Caki2 (cell line): ENCODE results near the gene ERGIC1. TPM values are rescaled to one million over a fixed set of nuclear protein-coding genes. Genes with fewer than 3 reads are reported as not detected.

ENCODE experiments used
- DNase-seq: peaks from one replicate; pipeline ENCODE4 v3.0.0-alpha.2; 2015; ENCODE audit warnings: low read depth
- in situ Hi-C: cut with HindIII; loops from 2 replicates; pipeline ENCODE4 v1.10.0; 2016; ENCODE audit warnings: low sequenced_read_pairs, low pct_unique_long_range_greater_than_20kb, mixed read lengths
- total RNA-seq: library from RNA; depleted of rRNA; stranded (reverse); fragments of >200 nt; shearing (Covaris generic); gene quantifications from 2 replicates; pipeline ENCODE4 v1.2.3, GENCODE V29; 2014; ENCODE audit warnings: low replicate concordance

Gene ERGIC1
- total RNA-seq, 1 experiment from 2014 or later: 84.8 TPM

GRCh38 chr5:172901788-172902496 lies 67.9 kb downstream of the ERGIC1 start:
- in situ Hi-C loops: loop anchor here (25.0 kb wide), 1 partner anchor 115 kb away; no protein-coding TSS in a partner anchor
- DNase-seq: peak; percentile 85

GRCh38 chr5:172902497-172903472 lies 68.7 kb downstream of the ERGIC1 start:
- peak; percentile 96 for DNase-seq
- in situ Hi-C loops: loop anchor here (25.0 kb wide), 1 partner anchor 115 kb away; no protein-coding TSS in a partner anchor

DNA sequence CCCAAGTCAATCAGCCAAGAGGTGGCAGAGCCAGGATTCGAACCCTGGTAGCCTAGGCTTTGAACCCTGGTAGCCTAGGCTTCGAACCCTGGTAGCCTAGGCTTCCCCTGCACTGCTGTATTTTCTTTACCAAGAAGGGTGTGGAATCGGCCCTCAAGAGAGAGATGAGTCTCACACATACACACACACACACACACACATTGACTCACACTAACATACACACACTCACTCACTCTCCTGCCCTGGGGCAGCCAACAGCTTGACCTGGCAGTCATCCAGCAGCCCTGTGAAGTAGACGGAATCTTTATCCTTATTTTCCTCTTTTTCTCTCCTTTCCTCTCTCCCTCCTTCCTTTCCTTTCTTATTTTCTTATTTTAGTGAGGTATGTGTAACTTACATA lies 69.7 kb downstream of the ERGIC1 start:
- peak; percentile 95 for DNase-seq
- in situ Hi-C loops: loop anchor here (25.0 kb wide), 1 partner anchor 116 kb away; no protein-coding TSS in a partner anchor

GRCh38 chr5:172904312-172904642 lies 70.2 kb downstream of the ERGIC1 start:
- DNase-seq: no peak
- in situ Hi-C loops: loop anchor here (25.0 kb wide), 1 partner anchor 117 kb away; no protein-coding TSS in a partner anchor

DNA sequence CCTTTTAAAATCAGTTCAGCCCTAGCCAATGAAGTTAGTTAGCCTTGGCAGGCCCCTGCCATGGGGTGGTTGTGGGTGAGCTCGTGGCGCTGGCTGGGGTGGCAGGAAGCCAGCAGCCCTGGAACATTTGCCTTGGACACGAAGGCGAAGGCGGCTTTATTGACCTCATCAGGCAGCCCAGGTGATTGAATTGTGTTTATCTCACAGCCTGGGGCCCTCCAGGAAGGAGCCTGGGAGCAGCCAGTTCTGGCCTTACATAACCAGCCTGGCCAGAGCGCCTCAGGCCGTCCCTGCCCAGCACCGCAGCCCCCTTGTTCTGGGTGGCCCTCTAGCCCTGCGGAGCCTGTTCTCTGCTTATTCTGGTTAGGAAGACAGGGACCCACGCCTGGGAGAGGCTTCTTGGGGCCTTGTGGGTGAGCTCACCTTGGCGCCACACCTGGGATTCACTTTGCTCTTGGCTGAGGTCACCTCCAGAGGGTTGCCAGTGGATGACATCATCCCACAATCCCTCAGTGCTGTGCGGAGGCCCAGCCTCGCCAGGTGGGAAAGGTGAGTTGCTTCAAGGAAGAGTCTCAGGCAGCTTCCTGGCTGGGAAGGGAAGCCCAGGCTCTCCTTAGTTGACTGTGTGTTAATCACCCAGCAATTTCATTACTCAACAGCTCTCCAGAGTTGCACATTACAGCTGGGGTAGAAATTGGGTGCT lies 70.7 kb downstream of the ERGIC1 start:
- in situ Hi-C loops: loop anchor here (25.0 kb wide), 1 partner anchor 117 kb away; no protein-coding TSS in a partner anchor
- DNase-seq: peak; percentile 93

DNA sequence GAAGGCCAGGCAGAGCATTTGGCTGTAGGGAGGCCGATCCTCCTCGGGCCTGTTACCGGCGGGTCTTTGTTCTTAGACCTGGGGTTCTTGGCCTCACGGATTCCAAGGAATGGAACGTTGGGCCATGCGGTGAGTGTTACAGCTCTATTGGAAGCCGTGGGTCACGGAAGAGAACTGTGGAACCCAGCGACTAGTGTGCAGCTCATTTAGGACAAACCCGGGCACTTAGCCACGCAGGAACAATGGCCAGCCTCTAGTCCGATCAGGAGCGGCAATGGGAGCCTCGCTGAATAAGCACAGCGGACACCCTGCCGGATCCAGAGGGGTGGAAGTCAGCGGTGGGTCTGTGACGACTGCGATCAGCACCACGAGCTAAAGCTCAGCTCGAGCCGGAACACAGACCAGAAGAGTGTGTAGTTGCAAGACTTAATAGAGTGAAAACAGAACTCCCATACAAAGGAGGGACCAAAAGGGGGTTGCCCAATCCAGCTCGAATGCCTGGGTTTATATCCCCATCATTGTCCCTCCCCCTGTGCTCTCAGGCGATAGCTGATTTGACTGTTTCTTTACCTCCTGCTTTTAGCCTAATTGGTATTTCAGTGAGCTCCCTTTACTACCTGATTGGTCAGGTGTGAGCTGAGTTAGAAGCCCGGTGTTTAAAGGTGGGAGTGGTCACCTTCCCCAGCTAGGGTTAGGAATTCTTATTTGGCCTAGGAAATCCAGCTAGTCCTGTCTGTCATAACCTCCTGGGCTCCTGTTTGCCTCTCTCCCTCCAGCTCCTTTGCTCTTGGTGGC lies 71.5 kb downstream of the ERGIC1 start:
- in situ Hi-C loops: loop anchor here (25.0 kb wide), 1 partner anchor 118 kb away; no protein-coding TSS in a partner anchor

DNA sequence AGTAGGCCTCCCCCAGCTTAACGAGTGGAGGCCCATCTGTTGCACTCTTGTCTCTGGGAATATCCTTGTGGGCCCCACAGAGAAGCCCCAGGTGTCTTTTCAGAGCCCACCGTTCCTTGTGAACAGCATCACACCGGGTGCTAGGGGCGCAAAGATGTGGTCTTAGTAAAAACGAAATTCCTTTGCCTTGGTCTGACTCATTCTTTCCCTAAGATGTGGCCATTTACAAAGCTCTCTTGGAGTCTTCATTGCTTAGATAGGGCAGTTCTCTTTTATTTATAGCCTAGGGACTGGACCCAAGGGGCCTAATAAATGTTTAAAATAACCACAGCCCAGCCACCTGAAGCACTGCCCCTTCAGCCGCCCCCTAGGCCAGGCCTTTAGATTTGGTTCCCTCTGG lies 72.4 kb downstream of the ERGIC1 start:
- no peak for DNase-seq
- in situ Hi-C loops: loop anchor here (25.0 kb wide), 1 partner anchor 119 kb away; no protein-coding TSS in a partner anchor

More for the DNA sequence above, 71.5 kb downstream of the ERGIC1 start:
- DNase-seq: no peak

GRCh38 chr5:172906888-172907287 lies 72.8 kb downstream of the ERGIC1 start:
- in situ Hi-C loops: loop anchor here (25.0 kb wide), 1 partner anchor 120 kb away; no protein-coding TSS in a partner anchor
- no peak for DNase-seq

GRCh38 chr5:172907657-172908056 lies 73.6 kb downstream of the ERGIC1 start:
- in situ Hi-C loops: loop anchor here (25.0 kb wide), 1 partner anchor 120 kb away; no protein-coding TSS in a partner anchor
- no peak for DNase-seq

GRCh38 chr5:172908662-172909061 lies 74.6 kb downstream of the ERGIC1 start:
- DNase-seq: no peak
- in situ Hi-C loops: loop anchor here (25.0 kb wide), 1 partner anchor 121 kb away; no protein-coding TSS in a partner anchor

DNA sequence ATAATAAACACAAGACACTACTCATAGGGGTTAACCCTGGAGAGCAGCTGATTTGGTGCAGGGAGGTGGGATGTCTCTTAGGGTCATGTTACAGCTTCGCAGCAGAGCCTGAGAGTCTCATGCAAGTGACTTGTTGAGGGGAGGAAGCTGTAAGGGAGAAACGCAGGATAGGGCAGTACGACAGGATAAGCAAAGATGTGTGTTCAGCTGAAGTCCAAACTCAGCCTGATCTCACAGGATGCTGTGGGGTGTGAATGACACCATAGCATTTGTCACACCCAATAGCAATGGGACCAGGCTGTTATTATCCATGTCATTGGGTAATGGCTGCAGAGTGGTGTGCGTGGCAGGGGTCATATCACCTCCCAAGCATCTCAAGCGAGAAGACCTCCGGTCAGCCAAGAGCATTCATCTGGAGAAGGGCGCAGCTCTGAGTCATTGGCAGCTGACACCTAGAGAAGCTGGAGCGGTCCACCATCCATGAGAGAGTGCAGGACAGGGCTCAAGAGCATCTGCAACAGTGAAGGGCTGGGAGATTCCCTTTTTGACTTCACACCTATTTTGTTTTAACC lies 76.0 kb downstream of the ERGIC1 start:
- DNase-seq: peak; percentile 100
- in situ Hi-C loops: loop anchor here (25.0 kb wide), 1 partner anchor 123 kb away; no protein-coding TSS in a partner anchor

DNA sequence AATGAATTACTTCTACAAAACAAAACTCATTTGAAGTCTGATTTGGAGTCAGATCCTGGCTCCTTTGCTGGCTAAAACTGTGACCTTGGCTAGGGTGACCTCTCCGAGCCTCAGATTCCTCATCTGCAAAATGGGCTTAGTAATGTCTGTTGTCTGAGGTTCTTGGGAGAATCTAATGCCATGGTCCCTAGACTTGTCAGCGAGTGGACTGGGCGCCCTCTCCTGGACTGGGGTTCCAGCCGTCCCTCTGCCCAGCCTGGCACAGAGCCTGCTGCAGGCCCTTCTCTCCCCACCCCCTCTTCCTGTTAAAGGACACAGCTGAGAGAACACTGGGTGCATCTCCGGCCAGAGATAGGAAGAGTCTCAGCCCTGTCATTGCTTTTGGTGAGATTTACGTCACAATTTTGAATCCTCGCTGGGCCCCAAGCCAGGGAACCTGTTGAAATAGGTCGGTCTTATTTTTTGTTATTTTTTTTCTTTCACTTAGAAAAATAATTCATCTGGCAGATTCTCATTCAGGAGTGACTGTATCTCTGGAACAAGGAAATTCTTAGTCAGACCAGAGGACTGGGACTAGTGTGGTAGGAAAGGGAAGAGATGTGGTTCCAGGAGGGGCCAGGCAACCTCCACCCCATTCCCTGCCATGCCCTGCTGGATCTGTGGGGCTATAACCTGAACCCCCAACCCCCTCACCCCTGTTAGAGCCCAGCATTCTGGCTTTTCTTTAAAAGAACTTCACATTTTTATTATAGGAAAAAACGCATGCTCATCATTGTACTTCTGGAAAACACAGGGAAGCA lies 77.0 kb downstream of the ERGIC1 start:
- in situ Hi-C loops: loop anchor here (25.0 kb wide), 1 partner anchor 124 kb away; no protein-coding TSS in a partner anchor
- DNase-seq: peak; percentile 100

GRCh38 chr5:172911628-172911880 lies 77.5 kb downstream of the ERGIC1 start:
- no peak for DNase-seq
- in situ Hi-C loops: loop anchor here (25.0 kb wide), 1 partner anchor 124 kb away; no protein-coding TSS in a partner anchor

GRCh38 chr5:172911976-172912375 lies 77.9 kb downstream of the ERGIC1 start:
- in situ Hi-C loops: loop anchor here (25.0 kb wide), 1 partner anchor 125 kb away; no protein-coding TSS in a partner anchor
- DNase-seq: no peak

- no peak for DNase-seq
- in situ Hi-C loops: loop anchor here (25.0 kb wide), 1 partner anchor 126 kb away; no protein-coding TSS in a partner anchor
Measured at GRCh38 chr5:172913117-172913850, 79.2 kb downstream of the ERGIC1 start.
